SK-N-SH (cell line): ENCODE data around the gene ZNF700. TPM values are rescaled to one million over a fixed set of nuclear protein-coding genes. Genes with fewer than 3 reads are reported as not detected.
A peak's percentile ranks its signal among the peaks of the same experiment; 100 is the strongest.

Experiments used
- CTCF ChIA-PET: fragments of 300-600, 350-600 bp; formaldehyde crosslinking; extraction: SDS; loops from one replicate; lab custom pipeline; 2021; lab: Yijun Ruan, JAX
- POLR2A ChIA-PET: fragments of 350-600 bp; sonication (Branson Sonifier 250); formaldehyde crosslinking; extraction: SDS; loops from one replicate; lab custom pipeline; 2020; ENCODE audit warnings: antibody characterized with exemption, inconsistent platforms; lab: Yijun Ruan, JAX
- DNase-seq: peaks from one replicate; pipeline ENCODE4 v3.0.0; 2012
- H2AFZ ChIP-seq: fragments of 200-600 bp; sonication (generic); 2 replicates; pipeline ENCODE4 v1.8.1; 2016; ENCODE audit warnings: antibody characterized with exemption, mild to moderate bottlenecking, low read depth
- H3F3A ChIP-seq: fragments of 200-600 bp; sonication (generic); replicated peaks from 2 replicates; pipeline ENCODE3; 2016; ENCODE audit warnings: antibody characterized with exemption, mild to moderate bottlenecking; ENCODE audit not compliant: insufficient read depth
- H3K27ac ChIP-seq, 2 experiments: fragments of 200-500 bp in 1 of 2; fragments of 200-600 bp in 1 of 2; sonication (Bioruptor generic) in 1 of 2; sonication (generic), shearing (Covaris generic) in 1 of 2; 2 replicates each; pipeline versions ENCODE4 v1.5.1 to v1.6.1; 2014 to 2016; ENCODE audit warnings: low read depth in 2 of 2, inconsistent platforms in 1 of 2, low read length in 1 of 2, mild to moderate bottlenecking in 1 of 2, mixed read lengths in 1 of 2
- H3K27me3 ChIP-seq: fragments of 200-600 bp; sonication (generic), shearing (Covaris generic); 2 replicates; pipeline ENCODE4 v1.6.1; 2016; ENCODE audit warnings: mixed run types; ENCODE audit not compliant: insufficient read depth
- H3K36me3 ChIP-seq, 2 experiments: fragments of 200-500 bp in 1 of 2; fragments of 200-600 bp in 1 of 2; sonication (Bioruptor generic) in 1 of 2; sonication (generic) in 1 of 2; replicated peaks in 1 of 2; 2 replicates each; pipeline versions ENCODE3 to v1.5.1; 2014 to 2016; ENCODE audit warnings: low read length in 1 of 2, mild to moderate bottlenecking in 1 of 2; ENCODE audit not compliant: insufficient read depth in 2 of 2, control insufficient read depth in 1 of 2
- H3K4me1 ChIP-seq, 2 experiments: fragments of 200-500 bp in 1 of 2; fragments of 200-600 bp in 1 of 2; sonication (Bioruptor generic) in 1 of 2; sonication (generic), shearing (Covaris generic) in 1 of 2; 2 replicates each; pipeline versions ENCODE4 v1.5.1 to v1.6.1; 2014 to 2016; ENCODE audit warnings: low read depth in 1 of 2, low read length in 1 of 2, mixed run types in 1 of 2; ENCODE audit not compliant: insufficient read depth in 2 of 2, control insufficient read depth in 1 of 2
- H3K4me2 ChIP-seq: fragments of 200-600 bp; sonication (generic), shearing (Covaris generic); 2 replicates; pipeline ENCODE4 v1.6.1; 2017; ENCODE audit warnings: mixed run types
- H3K4me3 ChIP-seq, 2 experiments: fragments of 200-500 bp in 1 of 2; fragments of 200-600 bp in 1 of 2; sonication (Bioruptor generic) in 1 of 2; sonication (generic), shearing (Covaris generic) in 1 of 2; 2 replicates each; pipeline versions ENCODE4 v1.5.1 to v1.8.1; 2014 to 2016; ENCODE audit warnings: low read depth in 2 of 2, inconsistent platforms in 1 of 2, low read length in 1 of 2, mild to moderate bottlenecking in 1 of 2, mixed read lengths in 1 of 2, moderate library complexity in 1 of 2
- H3K79me2 ChIP-seq: fragments of 200-600 bp; sonication (generic); 2 replicates; pipeline ENCODE4 v1.8.1; 2017; ENCODE audit warnings: mild to moderate bottlenecking; ENCODE audit not compliant: insufficient read depth
- H3K9ac ChIP-seq: fragments of 200-600 bp; sonication (generic); 2 replicates; pipeline ENCODE4 v1.6.1; 2017; ENCODE audit warnings: mixed run types
- H3K9me2 ChIP-seq: fragments of 200-600 bp; sonication (generic); 2 replicates; pipeline ENCODE4 v1.6.1; 2017; ENCODE audit warnings: mixed run types
- H3K9me3 ChIP-seq: fragments of 200-600 bp; sonication (generic); 2 replicates; pipeline ENCODE4 v1.6.1; 2017; ENCODE audit warnings: mixed run types, mild to moderate bottlenecking, moderate library complexity
- H4K20me1 ChIP-seq: fragments of 200-600 bp; sonication (generic); 2 replicates; pipeline ENCODE4 v1.6.1; 2017; ENCODE audit warnings: mild to moderate bottlenecking, mixed run types; ENCODE audit not compliant: insufficient read depth
- CTCF ChIP-seq: fragments of 200-600 bp; sonication (generic); IDR thresholded peaks from 2 replicates; pipeline ENCODE4 v1.6.1; 2017; ENCODE audit warnings: antibody characterized with exemption, mild to moderate bottlenecking, moderate library complexity
- ELF1 ChIP-seq: IDR thresholded peaks from 2 replicates; pipeline ENCODE4 v1.4.0; 2012
- FOSL2 ChIP-seq: IDR thresholded peaks from 2 replicates; pipeline ENCODE4 v1.4.0; 2012; ENCODE audit warnings: low read depth, mild to moderate bottlenecking, moderate library complexity, borderline replicate concordance
- FOXM1 ChIP-seq: IDR thresholded peaks from 2 replicates; pipeline ENCODE4 v1.4.0; 2012; ENCODE audit warnings: low read depth, mild to moderate bottlenecking
- GABPA ChIP-seq: IDR thresholded peaks from 2 replicates; pipeline ENCODE4 v1.4.0; 2012; ENCODE audit warnings: low read depth, mild to moderate bottlenecking
- NFIC ChIP-seq: IDR thresholded peaks from 2 replicates; pipeline ENCODE4 v1.4.0; 2012; ENCODE audit warnings: borderline replicate concordance
- NRF1 ChIP-seq: IDR thresholded peaks from 2 replicates; pipeline ENCODE4 v1.6.1; 2012; ENCODE audit warnings: low read depth, mild to moderate bottlenecking, low read length
- RAD21 ChIP-seq: IDR thresholded peaks from 2 replicates; pipeline ENCODE4 v1.6.1; 2012; ENCODE audit warnings: mild to moderate bottlenecking, low read length
- RCOR1 ChIP-seq: fragments of 150-350 bp; IDR thresholded peaks from 2 replicates; pipeline ENCODE4 v1.6.1; 2017; ENCODE audit warnings: antibody characterized with exemption, low read length
- REST ChIP-seq: IDR thresholded peaks from 2 replicates; pipeline ENCODE4 v1.6.1; 2012; ENCODE audit warnings: mild to moderate bottlenecking, low read depth, low read length, moderate library complexity
- SMC3 ChIP-seq: IDR thresholded peaks from 2 replicates; pipeline ENCODE4 v1.6.1; 2012; ENCODE audit warnings: low read depth, low read length, improper control_type of control experiment
- TCF12 ChIP-seq: IDR thresholded peaks from 2 replicates; pipeline ENCODE4 v1.4.0; 2012
- TEAD4 ChIP-seq: IDR thresholded peaks from 2 replicates; pipeline ENCODE4 v1.4.0; 2012; ENCODE audit warnings: mild to moderate bottlenecking, borderline replicate concordance; ENCODE audit not compliant: insufficient read depth
- WGBS: methylation state at CpG from one replicate; pipeline ENCODE4 v1.1.6; 2017; ENCODE audit warnings: low lambda C conversion rate; 5-methylcytosine and 5-hydroxymethylcytosine counted together
- polyA plus RNA-seq, 3 experiments: library from polyadenylated mRNA; depleted of rRNA; stranded (reverse); fragments of >200 nt; gene quantifications; 2 replicates each; pipeline ENCODE4 v1.2.3, GENCODE V29; 2012
- TF ChIP-seq, protein P1 (sequence below): IDR thresholded peaks from 2 replicates; pipeline ENCODE4 v1.4.0; 2012; ENCODE audit warnings: low read depth, borderline replicate concordance

Gene ZNF700
- polyA plus RNA-seq, 1 of the 3 experiments (the other 2 are of a cell fraction) = 3.5 TPM

- Histone ChIP-seq H3K4me2 (peak overlapping the region; percentile 83), H3K9me2 (no peaks in the 10 kb centered on the region), H3K27me3 (no peaks in the 10 kb centered on the region), H3K27ac (peak overlapping the region in 1 of 2 experiments; percentile 89; a peak in 2 of 4 replicates), H3K79me2 (no peaks in the 10 kb centered on the region), H3K36me3 (no peaks in the 10 kb centered on the region), H4K20me1 (no peaks in the 10 kb centered on the region), H3K4me1 (peaks cover 0 to 3% of the 10 kb centered on the region in 2 experiments; a peak in 1 of 4 replicates), H2AFZ (peak overlapping the region; percentile 96; the same call in 1 of the 2 replicates), H3F3A (no peaks in the 10 kb centered on the region), H3K9ac (no peak overlapping the region), H3K9me3 (no peaks in the 10 kb centered on the region), H3K4me3 (peak overlapping the region in 1 of 2 experiments; percentile 70; a peak in 3 of 4 replicates)
- 55% methylated on average over 7 of the region's 7 CpGs for WGBS
- ChIA-PET POLR2A (interaction anchor here (0.6 kb wide), 1 partner anchor 177 kb away, joined by 3 read pairs; the partner anchor contains the start of gene ZNF844), CTCF (interaction anchor here (1.1 to 2.5 kb wide), 4 partner anchors 36 to 173 kb away, joined by 3 to 15 read pairs (median 5); partner anchors contain the start of gene ZNF491)
- no peak for DNase-seq
- TF ChIP-seq RAD21 (no peak), CTCF (no peak), NRF1 (no peak), ELF1 (no peak), REST (no peak), GABPA (no peak), SMC3 (no peak), TEAD4 (no peak), TCF12 (no peak), FOXM1 (no peak), NFIC (no peak), FOSL2 (no peak), RCOR1 (no peak)
- TF ChIP-seq, protein P1, sequence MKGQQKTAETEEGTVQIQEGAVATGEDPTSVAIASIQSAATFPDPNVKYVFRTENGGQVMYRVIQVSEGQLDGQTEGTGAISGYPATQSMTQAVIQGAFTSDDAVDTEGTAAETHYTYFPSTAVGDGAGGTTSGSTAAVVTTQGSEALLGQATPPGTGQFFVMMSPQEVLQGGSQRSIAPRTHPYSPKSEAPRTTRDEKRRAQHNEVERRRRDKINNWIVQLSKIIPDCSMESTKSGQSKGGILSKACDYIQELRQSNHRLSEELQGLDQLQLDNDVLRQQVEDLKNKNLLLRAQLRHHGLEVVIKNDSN = no peak
These were observed 37.7 kb upstream of the ZNF700 start for GRCh38 chr19:11887234-11887610.
